ENCODE results near the gene POLR2E. TPM values are rescaled to one million over a fixed set of nuclear protein-coding genes. Genes with fewer than 3 reads are reported as not detected.

POLR2E gene
- total RNA-seq, 1 donor: 70.2 TPM

DNA sequence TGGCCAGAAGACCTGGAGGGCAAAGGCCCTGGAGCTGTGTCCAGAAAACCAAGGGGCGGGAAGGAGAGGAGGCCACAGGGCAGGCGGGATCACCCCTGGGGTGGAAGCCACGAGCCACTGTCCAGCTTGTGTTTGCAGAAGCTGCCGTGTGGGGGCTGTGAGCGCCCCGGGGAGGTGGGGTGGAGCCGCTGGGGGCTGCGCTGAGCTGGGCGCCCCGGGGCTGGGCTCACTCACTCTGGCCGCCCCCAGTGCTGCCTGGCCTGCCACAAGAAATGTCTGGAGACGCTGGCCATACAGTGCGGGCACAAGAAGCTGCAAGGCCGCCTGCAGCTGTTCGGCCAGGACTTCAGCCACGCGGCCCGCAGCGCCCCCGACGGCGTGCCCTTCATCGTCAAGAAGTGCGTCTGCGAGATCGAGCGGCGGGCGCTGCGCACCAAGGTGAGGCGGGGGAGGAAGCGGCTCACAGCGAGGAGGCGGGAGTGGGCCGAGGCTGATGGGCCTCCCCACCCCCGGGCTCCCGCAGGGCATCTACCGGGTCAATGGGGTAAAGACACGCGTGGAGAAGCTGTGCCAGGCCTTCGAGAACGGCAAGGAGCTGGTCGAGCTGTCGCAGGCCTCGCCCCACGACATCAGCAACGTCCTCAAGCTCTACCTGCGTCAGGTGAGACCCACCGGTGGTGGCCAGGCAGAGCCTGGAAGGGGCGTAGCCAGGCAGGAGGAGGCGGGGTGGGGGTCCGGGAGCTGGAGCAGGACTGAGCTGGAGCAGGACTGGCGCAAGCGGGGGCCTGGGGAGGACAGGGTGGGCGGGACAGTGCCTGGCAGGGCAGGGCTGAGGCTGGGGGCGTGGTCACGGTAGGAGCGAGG lies 13.6 kb downstream of the POLR2E start:
- DNase-seq (ENCODE audit: insufficient read length, low spot score, missing footprints): no peak
- H3K79me2 ChIP-seq (ENCODE audit: insufficient read depth, low read length): no peaks in the 10 kb centered on the region
- TF ChIP-seq, protein P1, sequence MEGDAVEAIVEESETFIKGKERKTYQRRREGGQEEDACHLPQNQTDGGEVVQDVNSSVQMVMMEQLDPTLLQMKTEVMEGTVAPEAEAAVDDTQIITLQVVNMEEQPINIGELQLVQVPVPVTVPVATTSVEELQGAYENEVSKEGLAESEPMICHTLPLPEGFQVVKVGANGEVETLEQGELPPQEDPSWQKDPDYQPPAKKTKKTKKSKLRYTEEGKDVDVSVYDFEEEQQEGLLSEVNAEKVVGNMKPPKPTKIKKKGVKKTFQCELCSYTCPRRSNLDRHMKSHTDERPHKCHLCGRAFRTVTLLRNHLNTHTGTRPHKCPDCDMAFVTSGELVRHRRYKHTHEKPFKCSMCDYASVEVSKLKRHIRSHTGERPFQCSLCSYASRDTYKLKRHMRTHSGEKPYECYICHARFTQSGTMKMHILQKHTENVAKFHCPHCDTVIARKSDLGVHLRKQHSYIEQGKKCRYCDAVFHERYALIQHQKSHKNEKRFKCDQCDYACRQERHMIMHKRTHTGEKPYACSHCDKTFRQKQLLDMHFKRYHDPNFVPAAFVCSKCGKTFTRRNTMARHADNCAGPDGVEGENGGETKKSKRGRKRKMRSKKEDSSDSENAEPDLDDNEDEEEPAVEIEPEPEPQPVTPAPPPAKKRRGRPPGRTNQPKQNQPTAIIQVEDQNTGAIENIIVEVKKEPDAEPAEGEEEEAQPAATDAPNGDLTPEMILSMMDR (IDR thresholded peaks at IDR 0.05; ENCODE audit: extremely low read depth, low read depth, low read length): no peak
- H3K4me1 ChIP-seq (ENCODE audit: insufficient read depth, low read length): no peaks in the 10 kb centered on the region
- H2AFZ ChIP-seq (ENCODE audit: low read length): no peak overlapping the region
- no peak overlapping the region for H3K27ac ChIP-seq (ENCODE audit: low read depth, low read length)
- H3K4me2 ChIP-seq (ENCODE audit: insufficient read depth, low read length): peak overlapping the region; percentile 23
- H4K20me1 ChIP-seq (ENCODE audit: insufficient read depth, low read length): peaks cover 2% of the 10 kb centered on the region
- no peaks in the 10 kb centered on the region for H3K9me3 ChIP-seq (ENCODE audit: low read depth, low read length)
- no peak overlapping the region for H3K4me3 ChIP-seq (ENCODE audit: insufficient read depth, low read length)
- no peaks in the 10 kb centered on the region for H3K36me3 ChIP-seq (ENCODE audit: insufficient read depth, low read length)
- no peaks in the 10 kb centered on the region for H3K27me3 ChIP-seq (ENCODE audit: insufficient read depth, low read length)

DNA sequence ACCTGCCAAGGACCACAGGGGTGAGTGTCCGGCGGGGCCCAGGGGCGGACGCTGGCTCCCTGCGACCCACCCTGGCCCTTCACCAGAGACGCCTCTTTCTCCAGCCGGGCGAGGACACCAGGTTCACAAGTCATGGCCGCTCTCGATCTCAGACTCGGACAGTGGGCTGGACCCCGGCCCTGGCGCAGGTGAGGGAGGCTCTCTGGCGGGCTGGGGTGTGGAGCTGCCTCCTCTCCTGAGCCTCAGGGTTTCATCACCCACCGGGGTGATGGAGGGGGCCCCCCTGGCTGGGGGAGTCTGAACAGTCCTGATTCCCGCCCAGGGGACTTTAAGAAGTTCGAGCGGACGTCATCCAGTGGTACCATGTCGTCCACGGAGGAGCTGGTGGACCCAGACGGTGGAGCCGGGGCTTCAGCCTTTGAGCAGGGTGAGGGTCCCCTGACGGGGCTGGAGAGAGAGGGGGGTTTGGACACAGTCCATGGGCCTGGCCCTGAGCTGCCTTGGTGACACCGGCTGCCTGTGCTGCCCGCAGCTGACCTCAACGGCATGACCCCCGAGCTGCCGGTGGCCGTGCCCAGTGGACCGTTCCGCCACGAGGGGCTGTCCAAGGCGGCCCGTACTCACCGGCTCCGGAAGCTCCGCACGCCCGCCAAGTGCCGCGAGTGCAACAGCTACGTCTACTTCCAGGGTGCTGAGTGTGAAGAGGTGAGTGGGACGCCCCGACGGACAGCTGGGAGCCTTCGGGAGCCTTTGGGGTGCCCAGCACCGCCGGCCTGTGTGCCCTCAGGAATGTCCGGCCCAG lies 14.6 kb downstream of the POLR2E start:
- no peaks in the 10 kb centered on the region for H3K27me3 ChIP-seq (ENCODE audit: insufficient read depth, low read length)
- no peak overlapping the region for H3K27ac ChIP-seq (ENCODE audit: low read depth, low read length)
- no peak overlapping the region for H3K4me2 ChIP-seq (ENCODE audit: insufficient read depth, low read length)
- no peak for DNase-seq (ENCODE audit: insufficient read length, low spot score, missing footprints)
- H4K20me1 ChIP-seq (ENCODE audit: insufficient read depth, low read length): no peaks in the 10 kb centered on the region
- TF ChIP-seq, protein P1 (IDR thresholded peaks at IDR 0.05; ENCODE audit: extremely low read depth, low read depth, low read length): no peak
- H2AFZ ChIP-seq (ENCODE audit: low read length): no peak overlapping the region
- H3K79me2 ChIP-seq (ENCODE audit: insufficient read depth, low read length): no peaks in the 10 kb centered on the region
- no peaks in the 10 kb centered on the region for H3K4me1 ChIP-seq (ENCODE audit: insufficient read depth, low read length)
- H3K9me3 ChIP-seq (ENCODE audit: low read depth, low read length): no peaks in the 10 kb centered on the region
- H3K36me3 ChIP-seq (ENCODE audit: insufficient read depth, low read length): no peaks in the 10 kb centered on the region
- H3K4me3 ChIP-seq (ENCODE audit: insufficient read depth, low read length): no peak overlapping the region

DNA sequence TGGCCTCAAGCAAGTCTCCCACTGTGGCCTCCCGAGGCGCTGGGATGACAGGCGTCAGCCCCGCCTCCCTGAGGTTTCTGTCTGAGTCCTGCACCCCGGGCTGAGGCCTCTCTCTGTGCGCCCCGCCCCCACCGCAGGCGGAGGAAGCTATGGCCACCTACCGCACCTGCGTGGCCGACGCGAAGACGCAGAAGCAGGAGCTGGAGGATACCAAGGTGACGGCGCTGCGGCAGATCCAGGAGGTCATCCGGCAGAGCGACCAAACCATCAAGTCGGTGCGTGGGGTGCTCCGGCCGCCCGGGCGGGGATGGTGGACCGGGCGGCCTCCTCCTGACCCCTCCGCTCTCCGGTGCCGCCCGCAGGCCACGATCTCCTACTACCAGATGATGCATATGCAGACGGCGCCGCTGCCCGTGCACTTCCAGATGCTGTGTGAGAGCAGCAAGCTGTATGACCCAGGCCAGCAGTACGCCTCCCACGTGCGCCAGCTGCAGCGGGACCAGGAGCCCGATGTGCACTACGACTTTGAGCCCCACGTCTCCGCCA lies 15.5 kb downstream of the POLR2E start:
- Histone ChIP-seq H3K4me1 (ENCODE audit: insufficient read depth, low read length) (no peaks in the 10 kb centered on the region), H3K4me3 (ENCODE audit: insufficient read depth, low read length) (no peak overlapping the region)
- TF ChIP-seq, protein P1 (IDR thresholded peaks at IDR 0.05; ENCODE audit: extremely low read depth, low read depth, low read length): no peak

DNA sequence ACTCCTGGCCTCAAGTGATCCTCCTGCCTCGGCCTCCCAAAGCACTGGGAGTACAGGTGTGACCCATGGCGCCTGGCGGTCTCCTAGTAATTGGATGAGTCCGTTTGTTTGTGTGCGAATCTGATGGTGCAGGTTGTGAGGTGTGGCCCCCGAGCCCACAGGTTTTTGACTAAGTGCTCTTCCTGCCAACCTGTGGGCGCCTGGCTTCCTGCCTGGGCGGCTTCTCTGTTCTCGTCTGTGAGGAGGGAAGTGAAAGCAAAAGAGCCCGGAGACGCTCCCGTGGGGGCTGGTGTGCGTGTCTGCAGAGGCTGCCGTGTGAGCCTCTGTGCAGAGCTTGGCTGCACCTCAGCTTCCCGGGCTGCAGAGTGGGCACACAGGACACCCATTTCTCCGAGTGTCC lies 18.2 kb downstream of the POLR2E start:
- H3K27ac ChIP-seq (ENCODE audit: low read depth, low read length): no peak overlapping the region
- H3K4me3 ChIP-seq (ENCODE audit: insufficient read depth, low read length): no peak overlapping the region
- no peaks in the 10 kb centered on the region for H4K20me1 ChIP-seq (ENCODE audit: insufficient read depth, low read length)
- peak; percentile 97 for DNase-seq (ENCODE audit: insufficient read length, low spot score, missing footprints)
- H3K4me2 ChIP-seq (ENCODE audit: insufficient read depth, low read length): no peak overlapping the region
- H3K36me3 ChIP-seq (ENCODE audit: insufficient read depth, low read length): no peaks in the 10 kb centered on the region
- no peaks in the 10 kb centered on the region for H3K4me1 ChIP-seq (ENCODE audit: insufficient read depth, low read length)
- H3K27me3 ChIP-seq (ENCODE audit: insufficient read depth, low read length): peaks cover 3% of the 10 kb centered on the region
- H3K79me2 ChIP-seq (ENCODE audit: insufficient read depth, low read length): no peaks in the 10 kb centered on the region
- H3K9me3 ChIP-seq (ENCODE audit: low read depth, low read length): no peaks in the 10 kb centered on the region
- TF ChIP-seq, protein P1 (IDR thresholded peaks at IDR 0.05; ENCODE audit: extremely low read depth, low read depth, low read length): no peak
- no peak overlapping the region for H2AFZ ChIP-seq (ENCODE audit: low read length)

More for the DNA sequence above, 15.5 kb downstream of the POLR2E start:
- H3K27ac ChIP-seq (ENCODE audit: low read depth, low read length): no peak overlapping the region
- no peak overlapping the region for H3K4me2 ChIP-seq (ENCODE audit: insufficient read depth, low read length)
- H4K20me1 ChIP-seq (ENCODE audit: insufficient read depth, low read length): no peaks in the 10 kb centered on the region
- H3K36me3 ChIP-seq (ENCODE audit: insufficient read depth, low read length): no peaks in the 10 kb centered on the region
- H2AFZ ChIP-seq (ENCODE audit: low read length): no peak overlapping the region
- no peaks in the 10 kb centered on the region for H3K9me3 ChIP-seq (ENCODE audit: low read depth, low read length)
- H3K27me3 ChIP-seq (ENCODE audit: insufficient read depth, low read length): no peaks in the 10 kb centered on the region
- H3K79me2 ChIP-seq (ENCODE audit: insufficient read depth, low read length): no peaks in the 10 kb centered on the region
- no peak for DNase-seq (ENCODE audit: insufficient read length, low spot score, missing footprints)

Measured in osteoblast (primary cell).